ENCODE data around the gene SPOCK3.

- TF ChIP-seq CTCF (IDR thresholded peaks at IDR 0.05) (no peak), POLR2A (IDR thresholded peaks at IDR 0.05) (no peak)
Measured at GRCh38 chr4:167034983-167035382, 199.3 kb downstream of the SPOCK3 start.
